ENCODE results near the gene CCR2.
A peak's percentile ranks its signal among the peaks of the same experiment; 100 is the strongest.

Gene CCR2

DNA sequence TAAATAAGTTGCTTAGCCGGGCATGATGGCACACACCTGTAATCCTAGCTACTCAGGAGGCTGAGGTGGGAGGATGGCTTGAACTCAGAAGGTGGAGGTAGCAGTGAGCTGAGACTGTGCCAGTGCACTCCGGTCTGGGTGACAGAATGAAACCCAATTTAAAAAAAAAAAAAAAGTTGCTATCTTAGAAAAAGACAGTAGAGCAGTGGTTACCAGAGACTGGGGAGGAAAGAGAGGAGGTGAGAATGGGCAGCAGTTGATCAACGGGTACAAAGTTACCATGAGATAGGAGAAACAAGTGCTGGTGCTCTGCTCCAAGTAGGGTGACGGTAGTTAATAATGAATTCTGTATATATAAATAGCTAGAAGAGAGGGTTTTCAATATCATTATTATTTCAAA is 821 bp upstream of the CCR2 start:
- FAIRE-seq (no peak), DNase-seq (ENCODE audit: insufficient read length, low spot score) (no peak)

- DNase-seq (ENCODE audit: insufficient read length, low spot score), result no peak
- peak; percentile 57 for FAIRE-seq
Measured at GRCh38 chr3:46354478-46354877, 567 bp downstream of the CCR2 start.

- FAIRE-seq (no peak), DNase-seq (ENCODE audit: insufficient read length, low spot score) (no peak)
Measured at GRCh38 chr3:46354984-46355383, 1.1 kb downstream of the CCR2 start.

DNA sequence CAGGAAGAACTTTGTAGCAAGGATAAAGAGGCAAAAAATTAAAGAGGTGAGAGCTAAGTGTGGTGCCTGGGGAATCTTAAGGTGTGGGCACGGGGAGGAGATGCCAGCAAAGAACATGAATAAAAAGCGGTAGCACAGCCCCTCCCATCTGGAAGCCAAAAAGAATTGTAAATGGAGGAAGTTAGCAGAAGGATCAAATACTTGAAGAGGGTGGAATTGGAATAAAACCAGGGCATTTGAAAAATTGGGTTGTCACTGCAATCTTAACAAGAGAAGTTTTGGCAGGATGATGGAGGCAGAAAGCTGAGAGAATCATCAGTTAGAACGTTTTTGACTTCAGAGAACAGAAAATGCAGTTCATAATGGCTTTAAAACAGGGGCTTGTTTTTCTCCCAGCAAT is 2.4 kb downstream of the CCR2 start:
- FAIRE-seq (peak; percentile 76), DNase-seq (ENCODE audit: insufficient read length, low spot score) (no peak)

GRCh38 chr3:46356909-46357308 is 3.0 kb downstream of the CCR2 start:
- DNase-seq (ENCODE audit: insufficient read length, low spot score) (no peak), FAIRE-seq (peak; percentile 44)

- FAIRE-seq (peak; percentile 42), DNase-seq (ENCODE audit: insufficient read length, low spot score) (no peak)
Measured at GRCh38 chr3:46358466-46358865, 4.6 kb downstream of the CCR2 start.

- FAIRE-seq (peak; percentile 80), DNase-seq (ENCODE audit: insufficient read length, low spot score) (no peak)
Measured at GRCh38 chr3:46359733-46360493, 6.0 kb downstream of the CCR2 start.

DNA sequence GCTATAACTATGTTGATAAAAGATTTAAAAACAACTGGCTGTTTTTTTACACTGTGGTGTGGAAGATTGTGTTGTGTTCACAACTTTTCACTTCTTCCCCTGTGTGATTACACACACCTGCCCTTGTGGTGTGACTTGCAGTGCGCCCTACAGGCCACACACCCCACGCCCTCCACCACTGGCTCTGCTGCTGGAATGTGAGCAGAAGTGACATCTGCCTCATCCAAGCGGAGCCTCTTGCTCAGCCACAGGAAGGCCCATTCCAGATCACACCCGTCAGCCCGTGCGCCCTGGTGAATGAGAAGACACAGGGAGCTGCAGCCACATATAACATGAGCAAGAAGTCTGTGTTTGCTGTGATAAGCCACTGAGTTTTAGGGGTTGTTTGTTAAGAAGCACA is 7.0 kb downstream of the CCR2 start:
- FAIRE-seq (no peak), DNase-seq (ENCODE audit: insufficient read length, low spot score) (no peak)

DNA sequence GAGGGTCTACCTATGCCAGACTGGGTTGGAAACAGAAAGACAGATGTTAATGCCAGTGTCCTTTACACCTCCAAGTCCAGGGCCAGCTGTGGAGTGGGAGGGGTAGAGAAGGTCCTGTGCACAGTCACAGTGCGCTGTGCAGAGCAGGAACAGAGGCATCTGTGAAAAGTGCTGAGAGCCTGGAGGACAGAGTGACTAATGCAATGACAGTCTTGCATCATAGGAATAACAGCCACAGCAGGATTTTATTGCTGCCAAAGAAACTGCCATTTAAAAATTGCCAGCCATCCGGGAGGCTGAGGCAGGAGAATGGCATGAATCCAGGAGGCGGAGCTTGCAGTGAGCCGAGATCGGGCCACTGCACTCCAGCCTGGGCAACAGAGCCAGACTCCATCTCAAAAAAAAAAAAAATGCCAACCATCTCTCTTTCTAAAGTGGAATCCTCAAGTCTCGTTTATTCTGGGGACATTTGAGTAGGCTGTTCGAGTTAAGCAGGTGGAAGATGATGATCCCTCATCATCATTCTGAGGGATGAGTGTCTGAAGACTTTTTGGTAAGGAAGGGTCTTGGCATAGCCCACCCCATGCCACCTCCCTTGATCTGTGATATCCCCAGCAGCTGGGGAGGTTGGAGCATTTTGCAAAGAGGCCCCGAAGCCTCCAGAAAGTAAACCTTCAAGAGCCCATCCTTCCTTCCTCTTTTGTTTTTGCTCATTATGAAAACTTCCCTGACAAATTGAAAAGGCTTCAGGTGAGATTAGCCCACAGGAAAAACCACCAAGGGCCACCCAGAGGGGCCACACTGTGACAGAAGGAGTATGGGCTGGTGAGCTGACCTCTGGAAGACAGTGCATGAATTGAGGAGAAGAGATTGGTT is 7.7 kb downstream of the CCR2 start:
- DNase-seq (ENCODE audit: insufficient read length, low spot score) (no peak), FAIRE-seq (peak; percentile 92)

- no peak for FAIRE-seq
- DNase-seq (ENCODE audit: insufficient read length, low spot score), result no peak
Measured at GRCh38 chr3:46365041-46365440, 11.1 kb downstream of the CCR2 start.

DNA sequence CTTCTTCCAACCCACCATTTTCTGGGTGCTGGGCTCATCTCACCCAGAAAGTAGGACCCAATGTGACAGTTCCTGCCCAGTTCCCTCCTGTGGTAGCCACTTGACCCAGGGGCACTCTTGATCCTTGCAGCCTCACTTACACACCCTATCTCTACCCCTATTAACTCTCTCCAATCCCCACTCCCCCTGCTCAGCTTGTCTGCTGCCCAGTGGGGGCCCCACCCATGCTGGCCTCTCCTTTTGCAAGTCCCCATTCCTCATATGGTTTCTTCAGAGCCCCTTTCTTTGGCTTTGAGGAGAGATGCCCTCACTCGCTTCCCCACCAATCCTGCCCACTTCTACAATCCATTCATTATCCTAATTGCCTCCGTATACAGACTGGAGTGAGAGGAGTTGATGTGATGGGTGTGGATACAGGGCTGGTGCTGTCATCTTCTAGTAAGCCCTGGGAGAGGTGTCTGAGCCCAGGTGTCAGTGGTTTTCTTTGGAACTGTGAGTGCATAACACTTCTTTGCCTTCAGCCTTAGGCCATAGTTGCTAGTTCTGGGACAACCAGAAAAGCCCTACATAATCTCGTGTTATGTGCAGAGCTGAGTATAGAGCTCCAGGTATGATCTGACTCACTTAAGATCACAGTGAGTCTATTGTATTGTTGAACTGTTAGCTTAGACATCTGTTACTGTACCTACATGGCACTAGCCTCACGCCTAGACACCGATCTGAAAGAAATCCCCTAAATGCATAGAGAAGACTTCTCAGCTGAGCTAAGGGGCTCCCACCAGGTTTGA is 12.0 kb downstream of the CCR2 start:
- FAIRE-seq, result no peak
- DNase-seq (ENCODE audit: insufficient read length, low spot score), result no peak

DNA sequence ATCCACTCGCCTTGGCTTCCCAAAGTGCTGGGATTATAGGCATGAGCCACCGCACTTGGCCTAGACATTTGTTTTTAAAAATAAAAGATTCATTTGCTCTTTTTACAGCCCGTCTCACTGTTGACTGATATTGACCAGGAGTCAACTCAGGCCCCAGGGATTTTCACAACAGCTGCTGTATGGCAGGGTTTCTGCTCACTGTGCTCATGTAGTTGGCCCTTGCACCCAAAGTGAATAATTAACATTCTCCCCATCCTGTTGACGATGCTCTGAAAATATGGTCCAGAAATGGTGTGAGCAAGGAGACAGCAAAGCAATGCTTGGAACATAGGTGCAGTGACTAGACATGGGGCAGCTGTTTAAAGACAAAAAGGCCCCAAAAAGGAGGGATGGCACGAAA is 13.9 kb downstream of the CCR2 start:
- DNase-seq (ENCODE audit: insufficient read length, low spot score), result no peak
- no peak for FAIRE-seq

DNA sequence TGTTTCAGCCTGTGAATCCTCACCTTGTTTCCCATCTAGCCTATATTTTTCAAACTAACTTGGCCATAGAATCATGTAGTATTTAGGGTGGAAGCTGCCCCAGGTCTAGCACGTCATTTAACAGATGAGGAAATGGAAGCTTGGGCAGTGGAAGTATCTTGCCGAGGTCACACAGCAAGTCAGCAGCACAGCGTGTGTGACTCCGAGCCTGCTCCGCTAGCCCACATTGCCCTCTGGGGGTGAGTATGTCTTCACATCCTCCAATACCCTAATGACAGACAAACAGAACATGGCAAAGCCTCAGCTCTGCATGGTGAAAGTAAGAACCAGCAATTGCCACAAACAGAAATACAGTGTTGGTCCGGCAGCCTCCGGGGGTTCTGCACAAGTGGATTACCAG is 14.7 kb downstream of the CCR2 start:
- DNase-seq (ENCODE audit: insufficient read length, low spot score) (no peak), FAIRE-seq (peak; percentile 99)

DNA sequence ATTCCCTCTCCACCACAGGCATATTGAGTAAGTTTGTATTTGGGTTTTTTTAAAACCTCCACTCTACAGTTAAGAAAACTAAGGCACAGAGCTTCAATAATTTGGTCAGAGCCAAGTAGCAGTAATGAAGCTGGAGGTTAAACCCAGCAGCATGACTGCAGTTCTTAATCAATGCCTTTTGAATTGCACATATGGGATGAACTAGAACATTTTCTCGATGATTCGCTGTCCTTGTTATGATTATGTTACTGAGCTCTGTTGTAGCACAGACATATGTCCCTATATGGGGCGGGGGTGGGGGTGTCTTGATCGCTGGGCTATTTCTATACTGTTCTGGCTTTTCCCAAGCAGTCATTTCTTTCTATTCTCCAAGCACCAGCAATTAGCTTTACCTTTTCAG is 15.2 kb downstream of the CCR2 start:
- FAIRE-seq (peak; percentile 72), DNase-seq (ENCODE audit: insufficient read length, low spot score) (no peak)

DNA sequence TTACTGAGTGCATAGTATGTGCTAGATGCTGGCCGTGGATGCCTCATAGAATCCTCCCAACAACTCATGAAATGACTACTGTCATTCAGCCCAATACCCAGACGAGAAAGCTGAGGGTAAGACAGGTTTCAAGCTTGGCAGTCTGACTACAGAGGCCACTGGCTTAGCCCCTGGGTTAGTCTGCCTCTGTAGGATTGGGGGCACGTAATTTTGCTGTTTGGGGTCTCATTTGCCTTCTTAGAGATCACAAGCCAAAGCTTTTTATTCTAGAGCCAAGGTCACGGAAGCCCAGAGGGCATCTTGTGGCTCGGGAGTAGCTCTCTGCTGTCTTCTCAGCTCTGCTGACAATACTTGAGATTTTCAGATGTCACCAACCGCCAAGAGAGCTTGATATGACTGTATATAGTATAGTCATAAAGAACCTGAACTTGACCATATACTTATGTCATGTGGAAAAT is 15.8 kb downstream of the CCR2 start:
- DNase-seq (ENCODE audit: insufficient read length, low spot score) (no peak), FAIRE-seq (peak; percentile 73)

- DNase-seq (ENCODE audit: insufficient read length, low spot score) (no peak), FAIRE-seq (peak; percentile 11)
Measured at GRCh38 chr3:46370839-46371518, 17.1 kb downstream of the CCR2 start, which contains the start of gene CCR5. Gene CCR5, plus strand, starts transcription at chr3:46370946. Its CDS starts 1,957 bp downstream, at chr3:46372903.

DNA sequence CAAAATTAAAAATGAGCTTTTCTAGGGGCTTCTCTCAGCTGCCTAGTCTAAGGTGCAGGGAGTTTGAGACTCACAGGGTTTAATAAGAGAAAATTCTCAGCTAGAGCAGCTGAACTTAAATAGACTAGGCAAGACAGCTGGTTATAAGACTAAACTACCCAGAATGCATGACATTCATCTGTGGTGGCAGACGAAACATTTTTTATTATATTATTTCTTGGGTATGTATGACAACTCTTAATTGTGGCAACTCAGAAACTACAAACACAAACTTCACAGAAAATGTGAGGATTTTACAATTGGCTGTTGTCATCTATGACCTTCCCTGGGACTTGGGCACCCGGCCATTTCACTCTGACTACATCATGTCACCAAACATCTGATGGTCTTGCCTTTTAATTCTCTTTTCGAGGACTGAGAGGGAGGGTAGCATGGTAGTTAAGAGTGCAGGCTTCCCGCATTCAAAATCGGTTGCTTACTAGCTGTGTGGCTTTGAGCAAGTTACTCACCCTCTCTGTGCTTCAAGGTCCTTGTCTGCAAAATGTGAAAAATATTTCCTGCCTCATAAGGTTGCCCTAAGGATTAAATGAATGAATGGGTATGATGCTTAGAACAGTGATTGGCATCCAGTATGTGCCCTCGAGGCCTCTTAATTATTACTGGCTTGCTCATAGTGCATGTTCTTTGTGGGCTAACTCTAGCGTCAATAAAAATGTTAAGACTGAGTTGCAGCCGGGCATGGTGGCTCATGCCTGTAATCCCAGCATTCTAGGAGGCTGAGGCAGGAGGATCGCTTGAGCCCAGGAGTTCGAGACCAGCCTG is 17.8 kb downstream of the CCR2 start:
- DNase-seq (ENCODE audit: insufficient read length, low spot score) (no peak), FAIRE-seq (no peak)

DNA sequence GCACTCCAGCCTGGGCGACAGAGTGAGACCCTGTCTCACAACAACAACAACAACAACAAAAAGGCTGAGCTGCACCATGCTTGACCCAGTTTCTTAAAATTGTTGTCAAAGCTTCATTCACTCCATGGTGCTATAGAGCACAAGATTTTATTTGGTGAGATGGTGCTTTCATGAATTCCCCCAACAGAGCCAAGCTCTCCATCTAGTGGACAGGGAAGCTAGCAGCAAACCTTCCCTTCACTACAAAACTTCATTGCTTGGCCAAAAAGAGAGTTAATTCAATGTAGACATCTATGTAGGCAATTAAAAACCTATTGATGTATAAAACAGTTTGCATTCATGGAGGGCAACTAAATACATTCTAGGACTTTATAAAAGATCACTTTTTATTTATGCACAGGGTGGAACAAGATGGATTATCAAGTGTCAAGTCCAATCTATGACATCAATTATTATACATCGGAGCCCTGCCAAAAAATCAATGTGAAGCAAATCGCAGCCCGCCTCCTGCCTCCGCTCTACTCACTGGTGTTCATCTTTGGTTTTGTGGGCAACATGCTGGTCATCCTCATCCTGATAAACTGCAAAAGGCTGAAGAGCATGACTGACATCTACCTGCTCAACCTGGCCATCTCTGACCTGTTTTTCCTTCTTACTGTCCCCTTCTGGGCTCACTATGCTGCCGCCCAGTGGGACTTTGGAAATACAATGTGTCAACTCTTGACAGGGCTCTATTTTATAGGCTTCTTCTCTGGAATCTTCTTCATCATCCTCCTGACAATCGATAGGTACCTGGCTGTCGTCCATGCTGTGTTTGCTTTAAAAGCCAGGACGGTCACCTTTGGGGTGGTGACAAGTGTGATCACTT is 18.8 kb downstream of the CCR2 start:
- no peak for DNase-seq (ENCODE audit: insufficient read length, low spot score)
- peak; percentile 53 for FAIRE-seq

DNA sequence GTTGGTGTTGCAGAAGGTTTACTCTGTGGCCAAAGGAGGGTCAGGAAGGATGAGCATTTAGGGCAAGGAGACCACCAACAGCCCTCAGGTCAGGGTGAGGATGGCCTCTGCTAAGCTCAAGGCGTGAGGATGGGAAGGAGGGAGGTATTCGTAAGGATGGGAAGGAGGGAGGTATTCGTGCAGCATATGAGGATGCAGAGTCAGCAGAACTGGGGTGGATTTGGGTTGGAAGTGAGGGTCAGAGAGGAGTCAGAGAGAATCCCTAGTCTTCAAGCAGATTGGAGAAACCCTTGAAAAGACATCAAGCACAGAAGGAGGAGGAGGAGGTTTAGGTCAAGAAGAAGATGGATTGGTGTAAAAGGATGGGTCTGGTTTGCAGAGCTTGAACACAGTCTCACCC is 20.8 kb downstream of the CCR2 start:
- no peak for DNase-seq (ENCODE audit: insufficient read length, low spot score)
- no peak for FAIRE-seq

All from GM19239 (cell line).